GM23338 (cell line): ENCODE results near the gene FOXC2. TPM values are rescaled to one million over a fixed set of nuclear protein-coding genes. Genes with fewer than 3 reads are reported as not detected.

Experiments used
- ATAC-seq: fragments of 200-7000 bp; cut with Tn5 transposase; 3 replicates; pipeline ENCODE4 v1.9.1; 2020
- DNase-seq: peaks from one replicate; pipeline ENCODE4 v3.0.0-alpha.2; 2015; ENCODE audit warnings: low spot score
- H2AFZ ChIP-seq: fragments of 200-600 bp; sonication (generic); 2 replicates; pipeline ENCODE4 v1.8.0; 2016; ENCODE audit warnings: antibody characterized with exemption, mild to moderate bottlenecking, moderate library complexity
- H3F3A ChIP-seq: fragments of 200-600 bp; sonication (generic); replicated peaks from 2 replicates; pipeline ENCODE4 v1.8.0; 2017; ENCODE audit warnings: antibody characterized with exemption, mixed run types, low read depth
- H3K27ac ChIP-seq: fragments of 200-600 bp; sonication (generic); 2 replicates; pipeline ENCODE4 v1.6.1; 2016; ENCODE audit warnings: low read depth
- H3K27me3 ChIP-seq: fragments of 200-600 bp; sonication (generic); 2 replicates; pipeline ENCODE4 v1.8.0; 2016; ENCODE audit warnings: mild to moderate bottlenecking, mixed run types, moderate library complexity; ENCODE audit not compliant: insufficient read depth
- H3K36me3 ChIP-seq: fragments of 200-600 bp; sonication (generic); 2 replicates; pipeline ENCODE4 v1.8.0; 2016; ENCODE audit warnings: mild to moderate bottlenecking; ENCODE audit not compliant: insufficient read depth
- H3K4me1 ChIP-seq: fragments of 200-600 bp; sonication (generic); 2 replicates; pipeline ENCODE4 v1.8.0; 2016; ENCODE audit warnings: mild to moderate bottlenecking, moderate library complexity; ENCODE audit not compliant: insufficient read depth
- H3K4me2 ChIP-seq: fragments of 200-600 bp; sonication (generic); 2 replicates; pipeline ENCODE4 v1.7.1; 2017; ENCODE audit warnings: mixed run types
- H3K4me3 ChIP-seq: fragments of 200-600 bp; sonication (generic); 2 replicates; pipeline ENCODE4 v1.6.1; 2016; ENCODE audit warnings: mixed run types
- H3K79me2 ChIP-seq: fragments of 200-600 bp; sonication (generic); replicated peaks from 2 replicates; pipeline ENCODE4 v1.8.0; 2017; ENCODE audit warnings: mild to moderate bottlenecking; ENCODE audit not compliant: insufficient read depth
- H3K9me2 ChIP-seq: fragments of 200-600 bp; sonication (generic); 2 replicates; pipeline ENCODE4 v1.8.0; 2017; ENCODE audit not compliant: insufficient read depth
- H4K20me1 ChIP-seq: fragments of 200-600 bp; sonication (generic); replicated peaks from 2 replicates; pipeline ENCODE4 v1.8.0; 2017; ENCODE audit warnings: mild to moderate bottlenecking; ENCODE audit not compliant: insufficient read depth
- H3K27ac Mint-ChIP-seq: 2 replicates; pipeline ENCODE4 v1.8.0; 2020; ENCODE audit warnings: inconsistent platforms, mild to moderate bottlenecking, moderate library complexity, mixed read lengths
- H3K27me3 Mint-ChIP-seq: 3 replicates; pipeline ENCODE4 v1.8.0; 2022; ENCODE audit warnings: low read depth, mild to moderate bottlenecking, moderate library complexity, mixed read lengths, inconsistent platforms; ENCODE audit not compliant: insufficient read depth, poor library complexity
- H3K36me3 Mint-ChIP-seq: 3 replicates; pipeline ENCODE4 v1.8.0; 2021; ENCODE audit warnings: low read depth, mild to moderate bottlenecking, inconsistent platforms, moderate library complexity, mixed read lengths
- H3K4me1 Mint-ChIP-seq: 3 replicates; pipeline ENCODE4 v1.8.0; 2020; ENCODE audit warnings: mild to moderate bottlenecking, inconsistent platforms, mixed read lengths
- H3K4me3 Mint-ChIP-seq: 3 replicates; pipeline ENCODE4 v1.8.0; 2021; ENCODE audit warnings: moderate library complexity, mild to moderate bottlenecking, inconsistent platforms, mixed read lengths
- H3K9me3 Mint-ChIP-seq: 3 replicates; pipeline ENCODE4 v1.8.0; 2020; ENCODE audit warnings: moderate library complexity, mild to moderate bottlenecking, inconsistent platforms, mixed read lengths
- CREB1 ChIP-seq: fragments of 250-450 bp; sonication (Bioruptor Pico); IDR thresholded peaks from 2 replicates; pipeline ENCODE4 v1.5.0; 2020; ENCODE audit warnings: low read depth, mild to moderate bottlenecking, moderate library complexity
- CTCF ChIP-seq, 2 experiments: fragments of 200-600 bp in 1 of 2; sonication (generic) in 1 of 2; conservative IDR thresholded peaks; 2 replicates each; pipeline versions ENCODE4 v1.5.1 to v1.6.1; 2016 to 2017; ENCODE audit warnings: antibody characterized with exemption in 2 of 2, low read depth in 2 of 2, mild to moderate bottlenecking in 2 of 2, moderate library complexity in 1 of 2
- ETS1 ChIP-seq: IDR thresholded peaks from 2 replicates; pipeline ENCODE4 v1.6.1; 2016; ENCODE audit warnings: antibody characterized with exemption
- EZH2 ChIP-seq: fragments of 200-600 bp; sonication (generic); IDR thresholded peaks from one replicate; pipeline ENCODE4 v1.8.0; 2017; ENCODE audit warnings: antibody characterized with exemption, mild to moderate bottlenecking, low read depth; ENCODE audit not compliant: unreplicated experiment
- EZH2phosphoT487 ChIP-seq: fragments of 200-600 bp; sonication (generic); IDR thresholded peaks from one replicate; pipeline ENCODE4 v1.8.1; 2018; ENCODE audit warnings: antibody characterized with exemption; ENCODE audit not compliant: unreplicated experiment
- JUNB ChIP-seq: IDR thresholded peaks from one replicate; pipeline ENCODE4 v1.6.1; 2016; ENCODE audit warnings: antibody characterized with exemption; ENCODE audit not compliant: unreplicated experiment
- NANOG ChIP-seq: IDR thresholded peaks from 2 replicates; pipeline ENCODE4 v1.6.1; 2016; ENCODE audit warnings: antibody characterized with exemption, borderline replicate concordance
- POLR2AphosphoS5 ChIP-seq: IDR thresholded peaks from 2 replicates; pipeline ENCODE4 v1.6.1; 2016; ENCODE audit warnings: antibody characterized with exemption, low read depth
- REST ChIP-seq: IDR thresholded peaks from one replicate; pipeline ENCODE4 v1.6.1; 2018; ENCODE audit warnings: antibody characterized with exemption; ENCODE audit not compliant: unreplicated experiment
- STAT1 ChIP-seq: IDR thresholded peaks from one replicate; pipeline ENCODE4 v1.6.1; 2016; ENCODE audit warnings: antibody characterized with exemption; ENCODE audit not compliant: unreplicated experiment
- ZNF114 ChIP-seq: fragments of 250-450 bp; sonication (Bioruptor Pico); IDR thresholded peaks from 2 replicates; pipeline ENCODE4 v1.5.0; 2020; ENCODE audit warnings: mild to moderate bottlenecking, moderate library complexity
- ZNF331 ChIP-seq: fragments of 250-450 bp; sonication (Bioruptor Pico); IDR thresholded peaks from 2 replicates; pipeline ENCODE4 v1.5.0; 2020; ENCODE audit warnings: low read depth, mild to moderate bottlenecking, moderate library complexity
- ZNF462 ChIP-seq: fragments of 250-450 bp; sonication (Bioruptor Pico); IDR thresholded peaks from 2 replicates; pipeline ENCODE4 v1.5.0; 2020; ENCODE audit warnings: mild to moderate bottlenecking, moderate library complexity
- polyA plus RNA-seq: library from polyadenylated mRNA; unstranded; fragments of >200 nt; fragmentation: Nextera tagmentation; extraction: Ambion mirVana; gene quantifications from 2 replicates; pipeline ENCODE4 v1.2.1, GENCODE V29; 2016
- total RNA-seq: library from RNA; depleted of rRNA; stranded (reverse); fragments of >200 nt; shearing (Covaris generic); gene quantifications from 2 replicates; pipeline ENCODE4 v1.2.3, GENCODE V29; 2014

Gene FOXC2
- total and polyA plus RNA-seq, 2 experiments from 2014 or later: 0.16 TPM; not detected in 1

DNA sequence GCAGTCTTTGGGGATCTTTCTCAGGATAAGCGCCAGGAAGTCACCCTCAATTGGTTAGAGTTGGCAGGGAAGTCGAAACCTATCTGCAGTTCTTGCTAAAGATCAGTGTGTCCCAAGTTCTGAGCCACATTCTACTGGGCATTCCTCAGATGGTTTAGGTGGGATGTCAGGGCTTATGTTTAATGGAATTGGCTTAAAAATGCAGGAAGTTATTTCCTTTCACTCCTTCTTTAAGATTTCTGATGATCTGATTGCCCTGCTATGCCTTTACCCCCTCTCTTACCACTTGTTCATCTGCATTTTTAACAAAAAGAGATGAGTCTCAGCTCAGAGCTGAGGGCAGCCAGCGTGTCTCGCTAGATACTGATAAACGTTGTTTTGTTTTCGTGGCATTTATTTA lies 42.5 kb downstream of the FOXC2 start:
- ATAC-seq: no peak
- Histone ChIP-seq H3K4me3 (no peak overlapping the region), H3K79me2 (no peaks in the 10 kb centered on the region), H3K4me2 (no peak overlapping the region), H3K36me3 (no peaks in the 10 kb centered on the region), H3K9me2 (no peaks in the 10 kb centered on the region), H3K27ac (no peak overlapping the region), H2AFZ (no peak overlapping the region), H3K4me1 (no peaks in the 10 kb centered on the region), H4K20me1 (no peaks in the 10 kb centered on the region), H3F3A (no peaks in the 10 kb centered on the region), H3K27me3 (no peaks in the 10 kb centered on the region)
- H3K4me1 Mint-ChIP-seq: peaks cover 3% of the 10 kb centered on the region; the same call in 2 of the 3 replicates
- TF ChIP-seq ZNF462 (CRISPR knock-in tag) (no peak), ZNF331 (no peak), EZH2 (no peak), STAT1 (no peak), CTCF (conservative IDR thresholded peaks at IDR 0.05; ENCODE audit: low read depth in 2 of 2) (no peak), NANOG (no peak), ETS1 (no peak), ZNF114 (CRISPR knock-in tag) (no peak), EZH2phosphoT487 (no peak), CREB1 (CRISPR knock-in tag) (no peak), JUNB (no peak), POLR2AphosphoS5 (no peak), REST (no peak)
- peaks cover 3% of the 10 kb centered on the region for H3K27me3 Mint-ChIP-seq
- no peak overlapping the region for H3K4me3 Mint-ChIP-seq
- no peak overlapping the region for H3K27ac Mint-ChIP-seq
- no peaks in the 10 kb centered on the region for H3K36me3 Mint-ChIP-seq
- H3K9me3 Mint-ChIP-seq: peaks cover 2% of the 10 kb centered on the region; the same call in 1 of the 3 replicates
- no peak for DNase-seq
